HG03135 (cell line): Measurements from ENCODE around the gene ADORA2A.
"Not testable (repeated sequence)": the region's sequence is repeated elsewhere in the genome, so short reads cannot be mapped to it uniquely, and the experiment has no call there.

ENCODE experiments used
- ATAC-seq: cut with Tn5 transposase; IDR thresholded peaks from one replicate; pipeline ENCODE4 v1.9.1; 2021; ENCODE audit warnings: mild to moderate bottlenecking, moderate library complexity; ENCODE audit not compliant: unreplicated experiment

The ADORA2A gene

GRCh38 chr22:24482575-24482974 lies 55.2 kb downstream of the ADORA2A start:
- ATAC-seq, result no peak

DNA sequence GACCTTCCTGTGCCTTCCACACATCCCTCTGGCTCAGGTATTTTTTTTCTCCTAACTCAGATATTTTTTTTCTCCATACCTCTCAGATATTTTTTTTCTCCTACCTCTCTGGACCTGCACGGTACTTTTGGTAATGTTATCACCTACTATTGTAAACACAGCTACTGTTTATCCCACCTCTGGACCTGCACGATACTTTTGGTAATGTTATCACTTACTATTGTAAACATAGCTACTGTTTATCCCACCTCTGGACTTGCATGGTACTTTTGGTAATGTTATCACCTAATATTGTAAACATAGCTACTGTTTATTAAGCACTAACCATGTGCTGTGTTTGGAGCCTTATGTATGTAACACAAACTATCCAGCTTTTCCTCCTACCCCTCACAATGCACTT lies 55.6 kb downstream of the ADORA2A start:
- ATAC-seq, result no peak

GRCh38 chr22:24483976-24484545 lies 56.7 kb downstream of the ADORA2A start:
- ATAC-seq, result no peak

- no peak for ATAC-seq
Measured at GRCh38 chr22:24485170-24485569, 57.8 kb downstream of the ADORA2A start.

DNA sequence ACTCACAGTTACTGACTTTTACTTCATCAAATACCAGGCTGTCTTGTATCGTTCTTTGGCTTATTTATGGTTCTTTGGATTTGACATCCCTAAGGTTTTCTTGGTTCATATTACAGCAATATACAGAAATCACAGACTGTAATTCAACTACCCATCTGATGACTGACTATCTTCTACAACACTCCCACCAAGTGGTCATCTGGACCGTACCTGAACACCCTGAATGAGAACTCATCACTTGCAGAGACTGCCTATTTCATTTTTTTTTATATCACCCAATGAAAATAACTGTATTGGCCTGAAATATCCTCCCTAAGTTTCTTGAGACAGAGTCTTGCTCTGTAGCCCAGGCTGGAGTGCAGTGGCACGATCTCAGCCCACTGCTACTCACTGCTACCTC lies 58.2 kb downstream of the ADORA2A start:
- ATAC-seq, result no peak

- no peak for ATAC-seq
Measured at GRCh38 chr22:24486501-24486921, 59.1 kb downstream of the ADORA2A start.

DNA sequence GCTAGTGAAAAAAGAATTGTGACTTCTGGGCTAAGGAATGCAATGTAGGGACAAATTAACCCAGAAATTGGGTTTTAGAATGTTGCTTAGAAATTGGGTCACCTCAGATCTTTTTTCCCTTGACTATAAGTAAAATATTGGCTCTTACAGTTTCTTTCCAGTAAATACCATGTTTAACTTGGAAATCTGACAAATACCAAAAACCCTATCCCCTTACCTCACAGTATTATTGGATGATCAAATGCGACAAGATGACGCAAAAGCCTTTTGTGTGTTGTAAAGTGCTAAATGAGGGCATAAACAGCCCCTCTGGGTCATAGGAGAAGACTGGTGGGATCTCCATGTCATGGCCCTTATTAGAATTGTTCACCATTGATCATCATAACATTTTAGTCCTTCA lies 61.6 kb downstream of the ADORA2A start:
- ATAC-seq, result no peak

DNA sequence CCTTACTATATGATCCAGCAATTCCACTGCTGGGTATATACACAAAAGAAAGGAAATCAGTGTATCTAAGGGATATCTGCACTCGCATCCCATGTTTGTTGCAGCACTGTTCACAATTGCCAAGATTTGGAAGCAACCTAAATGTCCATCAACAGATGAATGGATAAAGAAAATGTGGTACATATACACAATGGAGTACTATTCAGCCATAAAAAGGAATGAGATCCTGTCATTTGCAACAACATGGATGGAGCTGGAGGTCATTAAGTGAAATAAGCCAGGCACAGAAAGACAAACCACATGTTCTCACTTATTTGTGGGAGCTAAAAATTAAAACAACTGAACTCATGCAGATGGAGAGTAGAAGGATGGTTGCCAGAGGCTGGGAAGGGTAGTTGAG lies 62.0 kb downstream of the ADORA2A start:
- not testable (repeated sequence) for ATAC-seq
